Stimulated activated CD8-positive, alpha-beta memory T cell treated with anti-CD3 and anti-CD28 coated beads, Interleukin-15, amount 100 ng/mL, for 4 hours (primary cell): ENCODE measurements around the gene YTHDF1.

Source experiments
- DNase-seq, 2 donors: peaks; one replicate each; pipeline ENCODE4 v3.0.0-alpha.2; 2020; ENCODE audit warnings: low read depth in 2 of 2

YTHDF1 gene

GRCh38 chr20:63248835-63249591 is 33.1 kb upstream of the YTHDF1 start:
- no peak for DNase-seq

- no peak for DNase-seq
Observed at GRCh38 chr20:63247671-63248228, 31.8 kb upstream of the YTHDF1 start.

- no peak for DNase-seq
Observed at GRCh38 chr20:63246490-63247288, 30.8 kb upstream of the YTHDF1 start.

GRCh38 chr20:63244468-63244867 is 28.5 kb upstream of the YTHDF1 start:
- no peak for DNase-seq

GRCh38 chr20:63243604-63244247 is 27.8 kb upstream of the YTHDF1 start:
- no peak for DNase-seq

- no peak for DNase-seq
Observed at GRCh38 chr20:63242736-63243135, 26.8 kb upstream of the YTHDF1 start.

GRCh38 chr20:63241272-63241671 is 25.3 kb upstream of the YTHDF1 start:
- no peak for DNase-seq

- DNase-seq = no peak
Observed at GRCh38 chr20:63240004-63240403, 24.1 kb upstream of the YTHDF1 start.

- no peak for DNase-seq
Observed at GRCh38 chr20:63239431-63239830, 23.5 kb upstream of the YTHDF1 start.

GRCh38 chr20:63238514-63239125 is 22.7 kb upstream of the YTHDF1 start:
- no peak for DNase-seq

- DNase-seq = no peak
Observed at GRCh38 chr20:63238031-63238430, 22.1 kb upstream of the YTHDF1 start.

GRCh38 chr20:63236116-63236837 is 20.3 kb upstream of the YTHDF1 start:
- no peak for DNase-seq

- DNase-seq = no peak
Observed at GRCh38 chr20:63235399-63235983, 19.6 kb upstream of the YTHDF1 start, which contains the start of gene BIRC7. Gene BIRC7 (plus strand): TSS chr20:63235905. CDS start chr20:63236097, 192 bp downstream.

GRCh38 chr20:63234693-63235398 is 18.9 kb upstream of the YTHDF1 start:
- no peak for DNase-seq

GRCh38 chr20:63233924-63234323 is 18.0 kb upstream of the YTHDF1 start:
- no peak for DNase-seq

GRCh38 chr20:63233061-63233344 is 17.1 kb upstream of the YTHDF1 start:
- no peak for DNase-seq

GRCh38 chr20:63232235-63233060 is 16.5 kb upstream of the YTHDF1 start:
- no peak for DNase-seq

- DNase-seq = no peak
Observed at GRCh38 chr20:63230800-63231268, 14.9 kb upstream of the YTHDF1 start.

- no peak for DNase-seq
Observed at GRCh38 chr20:63228806-63229205, 12.9 kb upstream of the YTHDF1 start.
